Measurements from ENCODE around the gene TTC36. TPM values are rescaled to one million over a fixed set of nuclear protein-coding genes. Genes with fewer than 3 reads are reported as not detected.
"Not testable (repeated sequence)": the region's sequence is repeated elsewhere in the genome, so short reads cannot be mapped to it uniquely, and the experiment has no call there.

TTC36 gene
- total and polyA plus RNA-seq, 4 donors, result 0.42 to 0.95 TPM; not detected in 2

- no peaks in the 10 kb centered on the region for H3K9me3 ChIP-seq (ENCODE audit: control insufficient read depth, low read length)
- DNase-seq (peak; percentile 77 to 82), ATAC-seq (ENCODE audit: low FRiP score) (peak; percentile 77)
- H3K4me1 ChIP-seq (ENCODE audit: control insufficient read depth in 1 of 2, insufficient read depth in 2 of 2, low read length in 2 of 2), result peaks cover 0 to 3% of the 10 kb centered on the region in 2 donors
- H3K27ac ChIP-seq (ENCODE audit: low read depth in 1 of 2, low read length in 2 of 2), result peak overlapping the region; percentile 48 to 71
- H3K27me3 ChIP-seq (ENCODE audit: control insufficient read depth in 1 of 2, insufficient read depth in 2 of 2, low read length in 1 of 2), result no peaks in the 10 kb centered on the region
- no peaks in the 10 kb centered on the region for H3K36me3 ChIP-seq (ENCODE audit: control insufficient read depth in 1 of 2, insufficient read depth in 2 of 2, low read length in 1 of 2)
- WGBS, 2 donors, result 0 to 3% methylated on average over 5 of the region's 5 CpGs
- intact Hi-C loops (cut with DNase I), result no loop called here
- H3K4me3 ChIP-seq (ENCODE audit: low read length in 2 of 2), result peak overlapping the region; percentile 42 to 82
Measured at GRCh38 chr11:118565051-118565450, 37.8 kb downstream of the TTC36 start.

- DNase-seq (no peak), ATAC-seq (ENCODE audit: low FRiP score) (no peak)
- H3K36me3 ChIP-seq (ENCODE audit: control insufficient read depth in 1 of 2, insufficient read depth in 2 of 2, low read length in 1 of 2), result no peaks in the 10 kb centered on the region
- no peaks in the 10 kb centered on the region for H3K9me3 ChIP-seq (ENCODE audit: control insufficient read depth, low read length)
- intact Hi-C loops (cut with DNase I), result loop anchor here (5.0 kb wide), 1 partner anchor 38 kb away; the partner anchor contains the start of gene PHLDB1 (in 2 of the 2)
- H3K27me3 ChIP-seq (ENCODE audit: control insufficient read depth in 1 of 2, insufficient read depth in 2 of 2, low read length in 1 of 2), result no peaks in the 10 kb centered on the region
- H3K4me3 ChIP-seq (ENCODE audit: low read length in 2 of 2), result no peak overlapping the region
- H3K4me1 ChIP-seq (ENCODE audit: control insufficient read depth in 1 of 2, insufficient read depth in 2 of 2, low read length in 2 of 2), result no peaks in the 10 kb centered on the region
- H3K27ac ChIP-seq (ENCODE audit: low read depth in 1 of 2, low read length in 2 of 2), result no peak overlapping the region
- 91 to 95% methylated on average over 2 of the region's 2 CpGs for WGBS, 2 donors
Measured at GRCh38 chr11:118569670-118570069, 42.4 kb downstream of the TTC36 start.

- no peaks in the 10 kb centered on the region for H3K27me3 ChIP-seq (ENCODE audit: control insufficient read depth in 1 of 2, insufficient read depth in 2 of 2, low read length in 1 of 2)
- H3K27ac ChIP-seq (ENCODE audit: low read depth in 1 of 2, low read length in 2 of 2), result no peak overlapping the region
- 94 to 100% methylated on average over 1 of the region's 1 CpG for WGBS, 2 donors
Measured at GRCh38 chr11:118570787-118571186, 43.5 kb downstream of the TTC36 start.

GRCh38 chr11:118571701-118572060, 44.4 kb downstream of the TTC36 start:
- 3 to 14% methylated on average over 15 of the region's 15 CpGs for WGBS, 2 donors
- intact Hi-C loops (cut with DNase I), result loop anchor here (5.0 kb wide), 1 partner anchor 36 kb away; the partner anchor contains the start of gene PHLDB1 (in 2 of the 2)
- peak; percentile 55 to 66 for DNase-seq
- peak overlapping the region; percentile 22 to 56 for H3K4me3 ChIP-seq (ENCODE audit: low read length in 2 of 2)
- not testable (repeated sequence) for ATAC-seq (ENCODE audit: low FRiP score); H3K36me3 ChIP-seq (ENCODE audit: control insufficient read depth in 1 of 2, insufficient read depth in 2 of 2, low read length in 1 of 2); H3K9me3 ChIP-seq (ENCODE audit: control insufficient read depth, low read length); H3K4me1 ChIP-seq (ENCODE audit: control insufficient read depth in 1 of 2, insufficient read depth in 2 of 2, low read length in 2 of 2); H3K27me3 ChIP-seq (ENCODE audit: control insufficient read depth in 1 of 2, insufficient read depth in 2 of 2, low read length in 1 of 2)
- peak overlapping the region in 1 of 2 donors; percentile 91 for H3K27ac ChIP-seq (ENCODE audit: low read depth in 1 of 2, low read length in 2 of 2)

More at GRCh38 chr11:118570787-118571186, 43.5 kb downstream of the TTC36 start:
- Histone ChIP-seq H3K4me3 (ENCODE audit: low read length in 2 of 2) (no peak overlapping the region), H3K4me1 (ENCODE audit: control insufficient read depth in 1 of 2, insufficient read depth in 2 of 2, low read length in 2 of 2) (no peaks in the 10 kb centered on the region), H3K9me3 (ENCODE audit: control insufficient read depth, low read length) (no peaks in the 10 kb centered on the region), H3K36me3 (ENCODE audit: control insufficient read depth in 1 of 2, insufficient read depth in 2 of 2, low read length in 1 of 2) (no peaks in the 10 kb centered on the region)
- intact Hi-C loops (cut with DNase I), result loop anchor here (5.0 kb wide), 1 partner anchor 37 kb away; the partner anchor contains the start of gene PHLDB1 (in 2 of the 2)
- ATAC-seq (ENCODE audit: low FRiP score) (no peak), DNase-seq (no peak)

- peak; percentile 88 to 91 for DNase-seq
- peak; percentile 92 for ATAC-seq (ENCODE audit: low FRiP score)
- peak within 1 kb of the TSS; percentile 46 to 56 for H3K4me3 ChIP-seq (ENCODE audit: low read length in 2 of 2)
- 0% methylated on average over 51 to 55 of the region's 55 CpGs for WGBS, 2 donors
- no peaks in the 10 kb centered on the region for H3K9me3 ChIP-seq (ENCODE audit: control insufficient read depth, low read length)
- no peaks in the 10 kb centered on the region for H3K36me3 ChIP-seq (ENCODE audit: control insufficient read depth in 1 of 2, insufficient read depth in 2 of 2, low read length in 1 of 2)
- intact Hi-C loops (cut with DNase I), result loop anchor here (5.0 kb wide), 1 partner anchor 35 kb away; the partner anchor contains the start of gene PHLDB1 (in 2 of the 2)
- H3K4me1 ChIP-seq (ENCODE audit: control insufficient read depth in 1 of 2, insufficient read depth in 2 of 2, low read length in 2 of 2), result no peaks in the 10 kb centered on the region
- H3K27ac ChIP-seq (ENCODE audit: low read depth in 1 of 2, low read length in 2 of 2), result peak within 1 kb of the TSS; percentile 84 to 91
- no peaks in the 10 kb centered on the region for H3K27me3 ChIP-seq (ENCODE audit: control insufficient read depth in 1 of 2, insufficient read depth in 2 of 2, low read length in 1 of 2)
Measured at GRCh38 chr11:118572061-118572980, 45.0 kb downstream of the TTC36 start, which contains the start of gene ARCN1. Gene ARCN1 (plus strand): TSS chr11:118572409. CDS start chr11:118572548, 139 bp downstream.

GRCh38 chr11:118572981-118573550, 45.8 kb downstream of the TTC36 start:
- Histone ChIP-seq H3K27me3 (ENCODE audit: control insufficient read depth in 1 of 2, insufficient read depth in 2 of 2, low read length in 1 of 2) (no peaks in the 10 kb centered on the region), H3K4me1 (ENCODE audit: control insufficient read depth in 1 of 2, insufficient read depth in 2 of 2, low read length in 2 of 2) (no peaks in the 10 kb centered on the region), H3K4me3 (ENCODE audit: low read length in 2 of 2) (peak overlapping the region; percentile 46 to 56), H3K27ac (ENCODE audit: low read depth in 1 of 2, low read length in 2 of 2) (peak overlapping the region; percentile 84 to 87), H3K36me3 (ENCODE audit: control insufficient read depth in 1 of 2, insufficient read depth in 2 of 2, low read length in 1 of 2) (no peaks in the 10 kb centered on the region), H3K9me3 (ENCODE audit: control insufficient read depth, low read length) (no peaks in the 10 kb centered on the region)
- ATAC-seq (ENCODE audit: low FRiP score) (peak; percentile 16), DNase-seq (no peak)
- 0 to 1% methylated on average over 10 of the region's 10 CpGs for WGBS, 2 donors
- intact Hi-C loops (cut with DNase I), result loop anchor here (5.0 kb wide), 1 partner anchor 34 kb away; the partner anchor contains the start of gene PHLDB1 (in 2 of the 2)

GRCh38 chr11:118574636-118575035, 47.4 kb downstream of the TTC36 start:
- Histone ChIP-seq H3K9me3 (ENCODE audit: control insufficient read depth, low read length) (no peaks in the 10 kb centered on the region), H3K4me1 (ENCODE audit: control insufficient read depth in 1 of 2, insufficient read depth in 2 of 2, low read length in 2 of 2) (no peaks in the 10 kb centered on the region), H3K27me3 (ENCODE audit: control insufficient read depth in 1 of 2, insufficient read depth in 2 of 2, low read length in 1 of 2) (no peaks in the 10 kb centered on the region), H3K36me3 (ENCODE audit: control insufficient read depth in 1 of 2, insufficient read depth in 2 of 2, low read length in 1 of 2) (no peaks in the 10 kb centered on the region), H3K27ac (ENCODE audit: low read depth in 1 of 2, low read length in 2 of 2) (no peak overlapping the region), H3K4me3 (ENCODE audit: low read length in 2 of 2) (no peak overlapping the region)
- WGBS, 2 donors, result 66 to 71% methylated on average over 7 of the region's 7 CpGs
- ATAC-seq (ENCODE audit: low FRiP score), result no peak
- intact Hi-C loops (cut with DNase I), result loop anchor here (5.0 kb wide), 1 partner anchor 33 kb away; the partner anchor contains the start of gene PHLDB1 (in 2 of the 2)
- no peak for DNase-seq

- H3K4me3 ChIP-seq (ENCODE audit: low read length in 2 of 2); H3K27me3 ChIP-seq (ENCODE audit: control insufficient read depth in 1 of 2, insufficient read depth in 2 of 2, low read length in 1 of 2); H3K4me1 ChIP-seq (ENCODE audit: control insufficient read depth in 1 of 2, insufficient read depth in 2 of 2, low read length in 2 of 2); H3K9me3 ChIP-seq (ENCODE audit: control insufficient read depth, low read length); ATAC-seq (ENCODE audit: low FRiP score); DNase-seq; H3K36me3 ChIP-seq (ENCODE audit: control insufficient read depth in 1 of 2, insufficient read depth in 2 of 2, low read length in 1 of 2); intact Hi-C loops (cut with DNase I); H3K27ac ChIP-seq (ENCODE audit: low read depth in 1 of 2, low read length in 2 of 2): not testable (repeated sequence)
Measured at GRCh38 chr11:118577995-118578394, 50.7 kb downstream of the TTC36 start.

Data from aorta (tissue), 5 donors.